ENCODE measurements around the gene ENTPD1. TPM values are rescaled to one million over a fixed set of nuclear protein-coding genes. Genes with fewer than 3 reads are reported as not detected.
"Not testable (repeated sequence)": the region's sequence is repeated elsewhere in the genome, so short reads cannot be mapped to it uniquely, and the experiment has no call there.

Gene ENTPD1
- total RNA-seq, 1 donor from 2014 or later = 9.4 TPM

GRCh38 chr10:95758351-95759025, 2.5 kb downstream of the ENTPD1 start:
- DNase-seq = no peak

DNA sequence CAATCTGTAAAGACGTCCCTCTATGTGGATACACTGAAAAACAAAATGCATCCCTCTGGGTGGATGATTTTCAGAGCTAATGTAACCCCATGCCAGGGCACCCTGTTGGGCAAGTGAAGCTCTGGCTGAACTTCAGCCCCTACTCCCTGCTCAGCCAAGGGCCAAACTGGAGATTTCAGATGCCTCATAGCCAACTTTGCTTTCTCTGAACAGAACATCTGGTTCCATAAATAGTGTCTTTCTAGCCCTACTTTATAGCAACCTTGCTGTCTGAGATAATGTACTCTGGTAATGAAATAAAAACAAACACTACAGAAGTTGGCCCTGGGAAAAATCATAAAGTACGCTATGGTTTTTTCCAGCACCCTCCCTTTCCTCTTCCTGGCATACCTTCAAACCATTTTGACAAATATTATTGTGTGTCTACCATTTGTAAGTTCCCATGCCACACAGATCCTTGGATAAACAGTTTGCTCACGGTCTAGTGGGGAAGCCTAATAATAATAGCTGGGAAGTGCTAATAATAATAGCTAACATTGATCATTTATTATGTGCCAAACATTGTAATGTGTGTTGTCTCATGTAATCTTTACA, 3.4 kb downstream of the ENTPD1 start:
- no peak for DNase-seq

- DNase-seq = no peak
Measured at GRCh38 chr10:95761939-95762492, 6.1 kb downstream of the ENTPD1 start.

GRCh38 chr10:95767884-95768556, 12.1 kb downstream of the ENTPD1 start:
- DNase-seq = no peak

DNA sequence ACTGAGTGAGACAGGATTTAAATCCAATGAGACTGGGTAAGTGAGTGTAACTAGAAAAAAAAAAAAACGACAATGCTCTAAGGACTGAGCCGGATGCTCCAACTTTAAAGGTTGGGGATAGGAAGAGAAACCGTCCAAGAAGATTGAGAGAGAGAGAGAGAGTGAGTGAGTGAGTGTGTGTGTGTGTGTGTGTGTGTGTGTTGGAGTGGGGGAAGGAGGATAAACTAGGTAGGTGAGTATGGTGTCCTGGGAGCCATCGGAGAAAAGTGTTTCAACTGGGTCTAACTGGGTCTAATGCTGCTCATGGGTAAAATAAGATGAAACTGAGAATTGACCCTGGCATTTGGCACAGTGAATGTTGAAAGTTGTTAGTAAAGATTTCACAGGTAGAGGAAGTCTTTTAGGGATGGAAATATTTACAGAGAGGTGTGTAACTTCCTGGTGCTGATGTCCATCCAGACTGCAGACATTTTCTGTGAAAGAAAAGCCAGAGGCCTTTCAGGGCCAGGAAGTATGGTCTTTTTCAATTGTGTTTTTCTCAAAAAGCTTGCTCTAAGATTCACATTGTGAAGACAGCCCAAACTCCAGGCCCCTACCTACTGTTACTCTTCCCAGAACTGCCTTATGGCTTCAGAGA, 14.2 kb downstream of the ENTPD1 start:
- no peak for DNase-seq

GRCh38 chr10:95773454-95773853, 17.5 kb downstream of the ENTPD1 start:
- DNase-seq = not testable (repeated sequence)

GRCh38 chr10:95777638-95778037, 21.7 kb downstream of the ENTPD1 start:
- DNase-seq = not testable (repeated sequence)

DNA sequence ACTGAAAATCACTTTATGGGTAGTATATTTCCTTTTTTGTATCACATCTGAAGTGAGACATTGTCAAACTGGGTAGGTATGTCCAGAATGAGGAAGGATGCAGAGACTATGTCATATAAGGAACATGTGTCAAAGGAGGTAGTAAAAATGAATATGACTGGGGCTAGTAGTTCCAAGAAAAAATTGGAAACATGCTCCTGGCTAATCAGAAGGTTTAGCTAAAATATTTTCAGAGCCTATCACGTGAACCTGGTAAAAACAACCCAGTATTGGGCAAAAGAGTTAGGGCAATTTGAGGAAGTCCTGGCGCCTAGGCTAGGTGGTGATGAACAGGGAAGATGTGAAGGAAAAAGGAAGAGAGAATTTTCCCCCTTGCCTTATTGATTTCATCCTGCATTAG, 26.4 kb downstream of the ENTPD1 start:
- DNase-seq = no peak

DNA sequence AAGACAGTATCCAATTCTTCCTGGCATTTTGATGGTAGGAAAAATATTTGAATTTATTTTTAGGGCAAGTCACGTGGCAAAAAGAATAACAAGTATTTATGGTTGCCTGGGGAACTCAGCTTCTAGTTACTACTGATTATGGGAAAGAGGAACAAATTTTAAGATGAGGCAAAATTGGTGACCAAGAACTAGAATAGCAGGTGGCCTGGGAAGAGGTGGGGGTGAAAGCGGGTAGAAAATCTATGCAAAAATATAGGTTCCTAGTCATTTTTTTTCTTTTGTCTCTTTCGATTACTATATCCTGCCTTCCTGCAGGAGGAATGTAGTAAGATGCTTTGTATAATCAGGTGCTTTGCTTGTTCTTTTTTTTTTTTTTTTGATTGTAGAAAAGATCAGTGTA, 27.8 kb downstream of the ENTPD1 start:
- no peak for DNase-seq

GRCh38 chr10:95784279-95784913, 28.4 kb downstream of the ENTPD1 start:
- DNase-seq = no peak

DNA sequence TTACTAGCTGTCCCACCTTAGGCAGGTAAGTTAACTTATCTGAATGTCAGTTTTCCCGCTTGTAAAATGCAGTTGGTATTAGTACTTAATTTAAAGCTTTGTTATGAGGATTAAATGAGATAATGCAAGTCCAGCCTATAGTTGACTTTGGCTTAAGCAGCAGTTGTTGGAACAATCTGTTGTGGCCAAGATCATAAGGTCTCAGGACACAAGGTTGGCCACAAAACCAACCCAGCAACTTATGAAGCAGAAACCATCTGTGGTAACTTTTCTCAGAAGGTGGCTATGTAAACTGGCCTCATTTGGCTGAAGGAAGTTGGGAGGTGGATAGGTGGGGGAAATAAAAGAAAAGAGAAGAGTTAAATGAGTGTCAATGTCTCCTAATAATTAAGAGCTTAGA, 29.4 kb downstream of the ENTPD1 start:
- DNase-seq = no peak

GRCh38 chr10:95785942-95786669, 30.1 kb downstream of the ENTPD1 start:
- no peak for DNase-seq

DNA sequence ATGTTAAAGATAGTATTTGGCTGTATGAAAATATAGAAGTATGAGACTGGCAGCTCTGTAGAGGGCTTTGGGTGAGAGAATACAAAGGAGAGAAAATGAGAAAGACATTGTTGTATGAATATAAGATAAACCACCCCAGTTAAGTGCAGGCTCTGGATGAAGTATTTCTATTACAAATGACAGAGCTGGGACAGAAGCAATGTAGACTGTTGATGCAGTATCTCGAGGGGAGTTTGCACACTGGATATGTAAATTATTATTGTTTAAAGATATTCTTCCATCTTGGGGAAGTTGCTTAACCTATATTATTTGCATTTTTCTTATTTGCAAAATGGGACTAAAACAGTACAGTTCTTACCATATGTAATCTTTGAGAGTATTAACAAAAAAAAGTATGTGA, 31.5 kb downstream of the ENTPD1 start:
- no peak for DNase-seq

- no peak for DNase-seq
Measured at GRCh38 chr10:95788830-95789229, 32.9 kb downstream of the ENTPD1 start.

DNA sequence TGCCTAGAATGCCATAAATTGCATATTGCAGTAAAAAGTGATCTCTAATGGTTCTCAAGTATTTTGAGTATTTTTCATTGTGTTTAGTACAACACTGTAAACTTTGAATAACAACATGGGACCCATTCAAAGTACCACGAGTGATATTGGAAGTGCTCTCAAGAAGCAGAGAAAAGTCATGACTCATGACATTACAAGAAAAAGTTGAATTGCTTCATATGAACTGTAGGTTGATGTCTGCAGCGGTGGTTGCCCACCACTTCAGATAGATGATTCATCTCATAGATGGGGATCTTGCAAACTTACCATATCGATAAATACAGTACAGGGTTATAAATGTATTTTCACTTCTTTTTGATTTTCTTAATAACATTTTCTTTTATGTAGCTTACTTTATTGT, 33.9 kb downstream of the ENTPD1 start:
- no peak for DNase-seq

DNA sequence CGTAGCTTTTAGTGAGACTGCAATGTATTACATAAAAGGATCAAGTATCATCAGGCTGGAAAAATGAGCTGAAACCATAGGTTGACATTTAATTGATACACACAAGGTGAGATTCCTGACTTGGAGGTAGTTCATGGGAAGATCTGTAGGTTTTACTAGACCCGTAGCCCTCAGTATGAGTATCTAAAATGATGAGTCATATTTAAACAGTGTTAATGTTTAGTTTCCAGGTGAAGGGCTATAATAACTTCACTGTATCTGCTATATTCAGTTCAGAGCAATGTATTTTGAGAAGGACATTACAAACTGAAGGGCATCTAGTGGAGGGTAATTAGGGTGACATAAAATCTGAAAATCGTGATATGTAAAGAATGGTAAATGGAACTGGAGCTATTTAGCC, 35.0 kb downstream of the ENTPD1 start:
- DNase-seq = no peak

DNA sequence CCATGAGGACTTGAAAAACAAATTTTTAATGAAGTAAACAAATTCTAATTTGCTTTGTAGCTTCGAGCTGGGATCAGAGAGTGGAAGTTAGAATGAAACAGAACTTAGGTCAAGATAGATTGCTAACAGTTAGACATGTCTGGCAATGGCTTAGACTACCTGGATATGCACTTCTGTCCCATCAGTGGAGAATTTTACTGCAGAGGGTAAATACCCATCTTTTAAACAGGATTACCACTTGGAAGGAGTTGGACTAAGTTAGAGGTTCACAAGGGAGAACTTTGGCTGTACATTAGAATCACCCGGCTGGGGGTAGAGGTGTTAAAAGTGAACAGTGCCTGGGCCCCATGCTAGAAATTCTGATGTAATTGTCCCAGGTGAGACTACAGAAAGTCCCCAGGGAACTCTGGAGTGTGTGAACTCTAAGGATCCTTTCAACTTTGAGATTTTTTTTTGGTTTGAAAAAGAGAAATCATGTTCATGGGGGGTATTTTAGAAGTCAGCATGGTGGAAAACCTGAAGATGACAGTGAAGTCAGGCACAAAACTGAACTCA, 35.5 kb downstream of the ENTPD1 start:
- DNase-seq = no peak

DNA sequence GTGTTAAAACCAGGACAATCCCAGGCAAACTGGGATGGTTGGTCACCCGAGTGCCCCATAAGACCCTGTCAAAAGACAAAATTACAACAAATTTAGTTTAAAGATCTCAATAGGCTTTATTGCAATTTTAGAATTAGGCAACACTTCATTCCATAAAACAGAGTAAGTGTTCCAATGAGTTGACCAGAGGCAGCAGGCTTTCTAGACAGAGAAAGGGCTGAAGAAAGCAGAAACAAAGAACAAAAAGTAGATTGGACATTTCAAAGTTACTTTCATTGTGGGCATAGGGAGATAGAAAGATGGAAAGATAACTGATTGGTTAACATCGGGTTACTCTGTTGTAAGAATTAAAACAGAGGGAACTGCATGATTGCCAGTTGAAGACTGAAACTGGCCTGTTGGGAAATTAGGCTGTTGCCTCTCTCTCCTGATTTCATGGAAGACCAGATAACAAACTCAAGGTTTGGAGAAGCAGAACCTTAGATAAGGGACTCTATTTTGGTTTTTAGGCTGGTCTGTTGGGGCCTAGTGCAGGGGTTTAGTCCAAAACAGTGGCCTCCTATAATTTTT, 36.3 kb downstream of the ENTPD1 start:
- DNase-seq = no peak

DNA sequence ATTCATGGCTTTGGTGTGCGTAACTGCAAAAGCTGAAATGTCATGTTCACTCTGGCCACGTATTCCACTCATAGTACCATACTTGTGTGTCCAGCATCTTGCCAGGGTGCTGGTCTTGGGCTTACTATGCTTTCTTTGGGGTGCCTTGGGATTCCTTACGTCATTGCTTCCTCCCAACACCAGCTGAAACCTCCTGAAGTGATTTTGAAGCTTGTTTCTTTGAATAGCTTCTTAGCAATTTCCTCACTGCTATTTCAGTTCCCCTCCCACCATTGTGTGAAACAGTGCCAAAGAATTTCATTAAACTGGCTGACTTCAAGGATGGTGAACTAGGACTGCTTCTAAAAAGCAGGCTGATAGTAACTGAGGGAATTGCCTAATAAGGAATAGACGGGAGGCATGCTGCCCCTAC, 36.9 kb downstream of the ENTPD1 start:
- DNase-seq = no peak

GRCh38 chr10:95793401-95794045, 37.6 kb downstream of the ENTPD1 start:
- DNase-seq = no peak

- DNase-seq = no peak
Measured at GRCh38 chr10:95794195-95794594, 38.2 kb downstream of the ENTPD1 start.

All from occipital lobe (tissue), 2 donors.